Adipose tissue (tissue), 3 donors: ENCODE results near the gene PLCD1. TPM values are rescaled to one million over a fixed set of nuclear protein-coding genes. Genes with fewer than 3 reads are reported as not detected.
"Not testable (repeated sequence)": the region's sequence is repeated elsewhere in the genome, so short reads cannot be mapped to it uniquely, and the experiment has no call there.

Experiments
- H3K27ac ChIP-seq: one replicate; pipeline ENCODE4 v1.5.1; 2013; ENCODE audit warnings: low read depth, low read length
- WGBS, 3 donors: extraction: QIAGEN DNeasy Blood & Tissue Kit; methylation state at CpG; one replicate each; pipeline ENCODE4 v1.1.7; 2013; 5-methylcytosine and 5-hydroxymethylcytosine counted together
- polyA plus RNA-seq, 3 donors: library from polyadenylated mRNA; stranded (reverse); fragments of 200-250 nt; gene quantifications; one replicate each; pipeline ENCODE4 v1.2.3, GENCODE V29; 2013
- donor health status: healthy with polysubstance abuse.
- donor health status: Bipolar disorder and iron deficiency.
- donor health status: healthy.

PLCD1 gene
- 10 to 100 TPM in 2 of 3 donors, 1 to 10 TPM in 1; 8.3 to 22.5 (median 12.0) TPM for polyA plus RNA-seq

DNA sequence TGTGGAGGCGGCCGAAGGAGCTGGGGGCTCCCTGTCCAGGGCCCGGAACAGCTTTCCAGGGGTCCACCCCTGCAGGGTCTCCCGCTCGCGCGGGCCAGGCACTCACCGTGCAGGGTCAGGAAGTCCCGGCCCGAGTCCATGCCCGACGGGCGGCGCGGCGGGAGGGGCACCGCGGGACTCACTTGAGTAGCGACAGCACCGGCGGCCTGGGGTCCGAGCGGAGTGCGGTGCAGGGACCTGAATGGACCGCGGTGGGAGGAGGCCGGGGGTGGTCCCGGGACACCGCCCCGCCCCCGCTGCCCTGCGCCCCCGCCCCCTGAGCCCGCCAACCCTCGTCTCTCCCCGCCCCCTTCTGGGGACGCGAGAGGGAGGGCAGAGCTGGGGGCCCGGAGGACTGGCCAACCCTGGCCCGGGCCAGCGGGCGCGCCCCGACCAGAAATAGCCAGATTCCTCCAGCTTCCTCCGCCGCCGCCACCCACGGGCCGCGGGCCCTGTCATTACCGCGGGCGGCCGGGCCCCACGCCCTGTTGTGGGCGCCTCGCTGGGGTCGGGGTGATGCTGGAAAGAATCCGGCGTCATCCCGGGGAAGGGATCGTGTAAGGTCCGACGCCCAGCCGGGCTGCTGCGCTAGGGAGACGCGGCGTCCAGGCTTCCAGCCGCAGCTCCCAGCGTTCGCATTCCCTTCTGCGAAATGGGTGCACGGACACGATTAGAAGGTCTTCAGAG lies at the start of gene PLCD1:
Gene PLCD1 (minus strand): TSS at position 243 of the 726 bp plus-strand sequence. CDS start 103 bp downstream, at position 140.
- H3K27ac ChIP-seq, result no peak within 1 kb of the TSS
- WGBS, 3 donors, result 1 to 2% (median 1%) methylated on average over 48 to 75 of the region's 75 CpGs

DNA sequence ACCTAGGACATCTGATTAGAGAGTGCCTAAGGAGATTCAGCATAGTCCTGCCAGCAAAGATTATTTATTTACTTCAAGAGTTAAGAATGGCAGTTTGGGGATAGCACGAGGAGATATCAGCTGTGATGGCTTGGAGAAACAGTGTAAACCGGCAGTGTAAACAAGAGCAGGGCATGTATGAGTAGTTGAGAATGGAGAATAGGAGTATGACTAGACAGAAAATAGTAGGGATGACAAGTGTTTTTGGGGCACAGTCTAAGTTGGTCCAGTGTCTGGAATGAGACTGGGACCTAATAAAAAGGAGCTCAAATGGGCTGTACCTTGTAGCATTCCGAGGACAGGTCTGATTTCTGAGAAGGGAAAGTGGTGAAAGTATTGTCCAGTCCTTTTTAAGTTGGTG lies 47.6 kb upstream of the PLCD1 start:
- 31 to 73% (median 64%) methylated on average over 1 to 2 of the region's 3 CpGs for WGBS, 3 donors

DNA sequence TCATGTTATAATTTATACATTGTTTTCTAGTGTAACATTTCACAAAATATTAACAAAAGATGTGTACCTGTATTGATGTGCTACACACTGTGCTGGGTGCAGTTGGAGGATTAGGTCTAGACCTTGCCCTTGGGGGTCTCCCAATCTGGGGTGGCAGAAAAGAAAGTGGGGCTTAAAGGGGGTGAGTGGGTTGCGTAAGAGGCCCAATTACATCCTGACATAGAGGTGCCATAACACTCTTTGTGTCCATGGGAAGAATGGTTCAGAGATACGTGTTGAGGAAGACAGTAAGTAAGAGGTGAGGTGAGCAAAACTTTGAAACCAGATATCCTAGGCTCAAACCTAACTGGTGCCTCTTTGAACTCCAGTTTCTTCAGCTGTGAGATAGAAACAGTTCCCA lies 40.6 kb upstream of the PLCD1 start:
- 68 to 92% (median 84%) methylated on average over 2 of the region's 2 CpGs for WGBS, 3 donors
- H3K27ac ChIP-seq, result no peak overlapping the region

More for the DNA sequence above, 47.6 kb upstream of the PLCD1 start:
- not testable (repeated sequence) for H3K27ac ChIP-seq

DNA sequence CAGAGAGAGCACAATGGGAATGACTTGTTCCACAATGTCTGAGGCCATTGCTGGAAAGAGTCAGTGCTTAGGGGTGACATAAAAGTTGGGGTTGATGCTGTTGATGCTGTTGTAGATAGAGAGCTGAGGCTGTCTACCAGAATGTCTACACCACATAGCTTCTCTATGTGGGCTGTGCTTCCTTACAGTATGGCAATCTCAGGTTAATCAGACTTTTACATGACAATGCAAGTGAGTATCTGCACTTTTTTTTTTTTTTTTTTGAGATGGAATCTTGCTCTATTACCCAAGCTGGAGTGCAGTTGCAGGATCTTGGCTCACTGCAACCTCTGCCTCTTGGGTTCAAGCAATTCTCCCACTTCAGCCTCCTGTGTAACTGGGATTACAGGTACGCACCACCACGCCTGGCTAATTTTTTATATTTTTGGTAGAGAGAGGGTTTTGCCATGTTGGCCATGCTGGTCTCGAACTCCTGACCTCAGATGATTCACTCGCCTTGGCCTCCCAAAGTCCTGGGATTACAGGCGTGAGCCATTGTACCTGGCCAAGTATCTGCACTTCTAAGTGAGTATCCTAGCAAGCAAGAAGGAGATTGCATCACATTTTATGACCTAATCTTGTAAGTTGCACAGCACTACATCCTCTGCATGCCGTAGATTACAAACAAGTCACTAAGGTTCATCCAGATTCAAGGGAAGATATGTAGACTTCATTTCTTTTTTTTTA lies 38.2 kb upstream of the PLCD1 start:
- WGBS, 3 donors, result 78 to 93% (median 81%) methylated on average over 6 of the region's 6 CpGs
- H3K27ac ChIP-seq, result no peak overlapping the region

DNA sequence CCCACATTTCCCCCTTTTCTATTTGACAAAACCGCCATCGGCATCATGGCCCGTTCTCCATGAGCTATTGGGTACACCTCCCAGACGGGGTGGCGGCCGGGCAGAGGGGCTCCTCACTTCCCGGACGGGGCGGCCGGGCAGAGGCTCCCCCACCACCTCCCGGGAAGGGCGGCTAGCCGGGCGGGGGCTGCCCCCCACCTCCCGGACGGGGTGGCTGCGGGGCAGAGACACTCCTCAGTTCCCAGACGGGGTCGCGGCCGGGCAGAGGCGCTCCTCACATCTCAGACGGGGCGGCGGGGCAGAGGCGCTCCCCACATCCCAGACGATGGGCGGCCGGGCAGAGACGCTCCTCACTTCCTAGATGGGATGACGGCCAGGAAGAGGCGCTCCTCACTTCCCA lies 35.0 kb upstream of the PLCD1 start:
- WGBS, 3 donors, result 93 to 96% (median 96%) methylated on average over 17 to 29 of the region's 32 CpGs
- not testable (repeated sequence) for H3K27ac ChIP-seq

DNA sequence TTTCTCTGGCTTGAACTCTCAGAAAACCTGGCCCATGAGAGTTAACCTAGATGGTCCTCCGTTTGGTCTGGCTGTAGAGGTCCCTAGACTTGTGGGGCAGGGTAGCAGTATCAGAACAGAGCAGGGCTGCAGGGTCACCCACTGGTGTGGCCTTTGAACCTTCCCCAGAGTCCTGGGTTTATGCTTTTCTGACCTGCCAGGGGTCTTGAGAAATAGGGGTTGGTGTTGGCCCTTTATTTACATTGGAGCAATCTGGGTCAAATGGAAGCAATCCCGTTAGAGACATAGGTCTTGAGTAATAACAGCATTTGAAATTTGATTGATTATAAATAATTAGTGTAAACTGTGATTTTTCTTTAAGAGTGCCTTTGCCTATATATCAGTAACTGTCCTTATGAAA lies 33.4 kb upstream of the PLCD1 start:
- WGBS, 3 donors, result 70 to 73% (median 70%) methylated on average over 2 of the region's 2 CpGs

DNA sequence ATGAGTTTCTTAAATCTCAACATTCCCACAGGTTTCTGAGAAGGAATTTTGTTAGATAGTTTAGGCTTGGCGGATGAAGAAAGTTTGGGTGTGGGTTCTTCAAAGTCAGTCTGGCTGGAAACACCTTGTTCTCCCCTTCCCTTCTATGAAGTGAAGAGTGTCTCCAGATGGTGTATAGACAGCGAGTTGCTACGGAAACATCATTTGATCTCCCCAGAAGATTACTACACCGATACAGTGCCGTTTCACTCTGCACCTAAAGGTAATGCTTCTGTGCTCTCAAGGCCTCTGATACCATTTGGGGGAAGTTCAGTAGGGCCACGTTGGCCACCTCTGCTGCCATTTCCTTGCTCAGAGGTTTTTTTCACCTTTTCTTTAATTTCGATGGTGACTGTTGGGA lies 30.1 kb upstream of the PLCD1 start:
- H3K27ac ChIP-seq, result no peak overlapping the region
- WGBS, 3 donors, result 85 to 88% (median 88%) methylated on average over 7 of the region's 7 CpGs

More for the DNA sequence above, 33.4 kb upstream of the PLCD1 start:
- H3K27ac ChIP-seq, result no peak overlapping the region

DNA sequence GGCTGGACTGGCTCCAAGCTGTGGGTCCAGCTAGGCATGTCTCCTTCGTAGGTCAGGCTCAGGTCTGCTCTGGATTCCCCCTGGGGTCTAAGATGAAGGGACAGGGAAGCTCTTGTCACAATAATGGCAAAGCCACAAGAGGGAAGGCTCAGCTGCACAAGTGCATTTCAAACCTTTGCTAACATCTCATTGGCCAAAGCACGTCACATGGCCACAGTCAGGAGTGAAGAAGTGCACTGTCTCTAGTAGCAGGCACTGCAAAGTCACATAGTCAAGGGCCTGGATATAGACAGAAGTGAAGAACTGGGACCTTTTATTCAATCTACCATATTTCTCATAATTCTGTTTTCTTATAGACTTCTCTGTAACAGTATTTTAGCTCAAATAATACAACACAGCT lies 29.7 kb upstream of the PLCD1 start:
- H3K27ac ChIP-seq, result no peak overlapping the region
- 81 to 92% (median 82%) methylated on average over 2 of the region's 2 CpGs for WGBS, 3 donors

DNA sequence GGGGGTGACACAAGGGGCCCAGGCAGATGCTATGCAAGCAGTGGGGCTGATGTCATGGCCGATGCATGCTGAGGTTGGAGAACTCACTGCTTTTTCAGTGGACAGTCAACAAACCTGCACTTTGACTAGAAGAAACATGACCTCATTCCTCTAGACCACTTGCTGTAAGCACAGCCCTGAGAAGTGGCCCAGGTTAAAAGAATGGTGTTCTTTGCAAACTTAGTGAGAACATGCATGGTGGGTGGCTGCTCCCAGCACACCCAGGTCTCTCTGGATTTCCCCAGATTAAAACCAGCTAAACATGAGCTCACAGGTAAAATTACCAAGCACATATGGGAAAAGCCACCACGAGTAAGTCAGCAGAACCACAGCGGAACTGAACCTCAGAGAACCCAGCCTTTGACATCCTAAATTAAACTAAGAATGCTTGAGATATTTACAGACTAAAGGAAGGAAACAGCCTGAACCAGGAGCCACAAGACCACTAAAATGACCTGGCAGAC lies 25.1 kb upstream of the PLCD1 start:
- WGBS, 3 donors, result 52 to 83% (median 62%) methylated on average over 3 of the region's 3 CpGs
- H3K27ac ChIP-seq, result no peak overlapping the region

DNA sequence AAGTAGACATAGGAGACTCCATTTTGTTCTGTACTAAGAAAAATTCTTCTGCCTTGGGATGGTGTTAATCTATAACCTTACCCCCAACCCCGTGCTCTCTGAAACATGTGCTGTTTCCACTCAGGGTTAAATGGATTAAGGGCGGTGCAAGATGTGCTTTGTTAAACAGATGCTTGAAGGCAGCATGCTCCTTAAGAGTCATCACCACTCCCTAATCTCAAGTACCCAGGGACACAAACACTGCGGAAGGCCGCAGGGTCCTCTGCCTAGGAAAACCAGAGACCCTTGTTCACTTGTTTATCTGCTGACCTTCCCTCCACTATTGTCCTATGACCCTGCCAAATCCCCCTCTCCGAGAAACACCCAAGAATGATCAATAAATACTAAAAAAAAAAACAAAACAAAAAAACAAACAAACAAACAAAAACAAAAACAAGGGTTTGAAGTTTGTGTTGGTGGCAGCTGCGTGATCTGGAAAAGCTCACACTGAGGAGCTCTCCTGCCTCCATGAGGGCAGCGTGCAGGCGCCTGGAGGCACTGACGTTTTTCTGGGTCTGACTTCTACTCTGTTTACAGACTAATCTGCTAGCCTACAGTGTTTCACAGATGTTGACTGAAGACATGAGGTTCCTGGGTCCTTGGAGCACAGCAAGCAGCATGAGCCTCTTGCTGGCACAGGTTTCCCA lies 24.5 kb upstream of the PLCD1 start:
- 76 to 83% (median 82%) methylated on average over 7 of the region's 9 CpGs for WGBS, 3 donors
- H3K27ac ChIP-seq, result not testable (repeated sequence)

DNA sequence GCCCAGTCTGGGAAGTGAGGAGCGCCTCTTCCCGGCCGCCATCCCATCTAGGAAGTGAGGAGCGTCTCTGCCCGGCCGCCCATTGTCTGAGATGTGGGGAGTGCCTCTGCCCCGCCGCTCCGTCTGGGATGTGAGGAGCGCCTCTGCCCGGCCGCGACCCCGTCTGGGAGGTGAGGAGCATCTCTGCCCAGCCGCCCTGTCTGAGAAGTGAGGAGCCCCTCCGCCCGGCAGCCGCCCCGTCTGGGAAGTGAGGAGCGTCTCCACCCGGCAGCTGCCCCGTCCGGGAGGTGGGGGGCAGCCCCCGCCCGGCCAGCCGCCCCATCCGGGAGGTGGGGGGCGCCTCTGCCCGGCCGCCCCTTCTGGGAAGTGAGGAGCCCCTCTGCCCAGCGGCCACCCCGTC lies 23.8 kb upstream of the PLCD1 start:
- not testable (repeated sequence) for H3K27ac ChIP-seq
- WGBS, 3 donors, result 95 to 98% (median 98%) methylated on average over 4 to 19 of the region's 32 CpGs

DNA sequence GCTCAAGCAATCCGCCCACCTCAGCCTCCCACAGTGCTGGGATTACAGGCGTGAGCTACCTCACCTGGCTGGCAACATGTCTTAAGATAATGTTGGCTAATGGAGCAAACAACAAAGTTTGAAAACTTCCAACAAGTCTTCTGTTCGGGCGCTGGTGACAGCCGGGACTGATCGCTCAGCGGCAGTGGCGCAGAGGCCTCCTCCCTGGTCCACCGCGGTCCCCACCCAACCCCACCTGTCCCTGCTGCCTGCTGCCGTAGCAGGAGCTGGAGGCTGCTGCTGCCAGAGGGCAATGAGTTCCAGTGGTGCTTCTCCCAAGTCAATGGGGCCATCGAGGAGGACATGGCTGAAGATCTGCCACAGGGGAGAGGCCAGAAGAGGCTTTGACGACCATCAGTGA lies 21.7 kb upstream of the PLCD1 start:
- no peak overlapping the region for H3K27ac ChIP-seq
- 92 to 94% (median 93%) methylated on average over 13 of the region's 13 CpGs for WGBS, 3 donors

DNA sequence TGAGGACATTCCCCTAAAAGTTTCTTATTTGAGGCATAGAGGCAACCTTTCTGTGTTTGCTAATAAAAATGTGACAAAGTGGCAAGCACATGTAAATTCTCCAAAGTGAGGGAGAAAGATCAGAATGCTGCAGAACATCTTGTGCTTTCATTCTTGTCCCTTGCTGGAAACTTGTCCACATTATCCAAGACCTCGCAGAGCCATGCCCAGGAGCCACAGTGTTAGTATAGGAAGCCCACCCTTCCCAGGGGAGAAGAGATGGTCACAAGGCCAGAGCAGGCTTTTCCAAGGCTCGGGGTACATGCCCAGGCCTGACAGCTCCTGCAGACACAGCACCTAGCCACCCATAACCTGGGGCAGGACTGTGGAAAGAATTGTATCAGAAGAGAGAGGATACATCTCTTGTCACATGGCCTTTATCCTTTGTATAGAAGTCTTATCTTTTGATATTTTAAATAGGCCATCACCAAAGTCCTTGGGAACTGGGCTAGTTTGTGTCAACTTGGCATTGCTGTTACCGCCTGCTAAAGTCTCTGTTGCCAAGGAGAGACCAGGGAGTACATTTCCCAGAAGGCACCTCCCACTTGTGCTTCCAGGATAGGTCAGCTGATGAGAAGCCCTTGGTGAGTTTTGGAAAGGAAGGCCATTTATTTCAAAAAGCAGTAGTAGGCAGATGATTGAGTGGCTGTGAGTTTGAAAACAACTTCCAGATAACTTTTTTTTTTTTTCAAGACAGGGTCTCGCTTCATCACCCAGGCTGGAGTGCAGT lies 20.1 kb upstream of the PLCD1 start:
- WGBS, 3 donors, result 80 to 85% (median 83%) methylated on average over 4 of the region's 4 CpGs
- no peak overlapping the region for H3K27ac ChIP-seq

DNA sequence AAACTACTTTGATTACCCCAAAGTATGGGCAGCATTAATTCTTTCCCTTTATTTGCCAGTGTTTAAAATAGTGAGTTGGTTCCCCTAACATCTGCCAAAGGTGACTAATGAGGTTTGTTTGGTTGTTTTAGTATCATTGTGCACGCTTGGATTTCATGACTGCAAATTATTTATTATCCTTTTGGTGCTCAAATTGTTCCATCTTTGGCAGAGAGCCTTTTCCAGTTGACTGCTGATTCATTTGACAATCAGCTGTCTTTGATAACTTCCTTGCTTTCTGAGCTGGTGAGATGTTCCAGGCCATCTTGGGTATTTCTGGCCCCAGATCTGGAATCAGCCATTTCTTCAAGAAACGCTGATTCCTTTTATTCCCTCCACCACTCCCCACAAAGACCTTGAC lies 18.5 kb upstream of the PLCD1 start:
- 69 to 83% (median 81%) methylated on average over 2 of the region's 2 CpGs for WGBS, 3 donors
- H3K27ac ChIP-seq, result no peak overlapping the region

DNA sequence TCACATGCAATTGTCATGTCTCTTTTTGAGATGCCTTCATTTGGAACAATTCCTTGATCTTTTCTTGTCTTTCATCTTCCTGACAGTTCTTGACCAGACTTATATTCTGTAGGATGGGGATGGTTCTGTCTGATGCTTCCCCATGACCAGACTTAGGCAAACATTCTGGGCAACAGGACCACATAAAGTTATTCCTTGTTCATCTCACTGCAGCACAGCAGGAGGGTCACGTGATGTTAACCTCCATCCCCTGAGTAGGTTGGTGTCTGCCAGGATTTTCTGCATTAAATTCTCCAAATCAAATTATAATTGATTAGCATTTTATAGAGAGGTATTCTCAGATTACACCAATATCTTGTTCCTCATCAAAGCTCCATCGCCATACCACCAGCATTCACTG lies 17.4 kb upstream of the PLCD1 start:
- 93 to 100% (median 98%) methylated on average over 2 of the region's 2 CpGs for WGBS, 3 donors
- no peak overlapping the region for H3K27ac ChIP-seq

DNA sequence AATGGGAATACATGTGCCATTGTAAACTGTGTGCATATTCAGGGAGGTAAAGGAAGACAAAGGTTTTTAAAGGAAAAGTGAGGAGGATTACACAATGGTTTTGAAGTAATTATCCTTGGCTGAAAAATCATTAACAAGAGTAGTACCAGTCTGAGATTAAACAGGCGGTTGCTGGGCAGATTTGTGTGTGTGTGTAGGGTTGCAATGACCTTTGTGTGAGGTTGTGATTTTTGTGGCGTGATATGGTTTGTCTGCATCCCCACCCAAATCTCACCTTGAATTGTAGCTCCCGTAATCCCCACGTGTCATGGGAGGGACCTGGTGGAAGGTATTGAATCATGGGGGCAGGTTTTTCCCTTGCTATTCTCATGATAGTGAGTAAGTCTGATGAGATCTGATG lies 16.6 kb upstream of the PLCD1 start:
- H3K27ac ChIP-seq, result no peak overlapping the region
- 85 to 96% (median 93%) methylated on average over 4 of the region's 4 CpGs for WGBS, 3 donors

DNA sequence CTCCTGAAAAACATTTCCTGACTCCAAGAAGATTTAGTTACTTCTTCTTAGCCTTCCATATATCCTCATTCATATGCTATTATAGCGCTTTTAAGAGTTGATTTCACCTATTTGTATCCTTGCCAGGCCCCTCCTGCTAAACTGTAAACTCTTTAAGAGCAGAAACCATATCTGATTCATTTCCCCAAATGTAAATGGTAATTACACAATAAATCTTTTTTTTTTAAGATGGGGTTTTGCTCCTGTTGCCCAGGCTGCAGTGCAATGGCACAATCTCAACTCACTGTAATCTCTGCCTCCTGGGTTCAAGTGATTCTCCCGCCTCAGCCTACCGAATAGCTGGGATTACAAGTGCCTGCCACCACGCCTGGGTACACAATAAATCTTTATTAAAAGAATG lies 14.0 kb upstream of the PLCD1 start:
- H3K27ac ChIP-seq, result no peak overlapping the region
- WGBS, 3 donors, result 72 to 87% (median 78%) methylated on average over 4 of the region's 4 CpGs

DNA sequence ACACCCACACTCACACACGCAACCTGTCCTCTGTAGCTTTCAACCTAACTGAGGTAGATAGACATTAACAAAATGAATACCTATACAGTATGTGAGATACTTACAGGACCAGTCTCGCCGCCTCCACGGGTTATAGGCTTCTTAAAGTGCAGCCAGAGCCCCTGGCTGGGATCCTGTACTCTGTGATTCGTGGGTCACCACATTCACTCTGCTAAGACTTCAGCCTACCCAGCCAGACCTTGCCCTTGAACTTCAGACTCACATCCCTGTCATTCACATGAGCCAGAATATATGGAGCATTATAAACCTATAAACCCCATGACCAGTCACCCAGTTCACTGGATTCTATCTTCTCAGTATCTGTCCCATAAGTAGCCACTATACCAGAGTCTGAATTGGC lies 11.0 kb upstream of the PLCD1 start:
- no peak overlapping the region for H3K27ac ChIP-seq
- 86 to 89% (median 87%) methylated on average over 5 of the region's 5 CpGs for WGBS, 3 donors
